MM.1S (cell line): ENCODE data around the gene ITGA2B.
A peak's percentile ranks its signal among the peaks of the same experiment; 100 is the strongest.
"Not testable (repeated sequence)": the region's sequence is repeated elsewhere in the genome, so short reads cannot be mapped to it uniquely, and the experiment has no call there.

Source experiments
- DNase-seq: peaks from one replicate; pipeline ENCODE4 v3.0.0-alpha.2; 2015
- H2AFZ ChIP-seq: fragments of 300-600 bp; sonication (generic); 2 replicates; pipeline ENCODE4 v1.6.0; 2016; ENCODE audit warnings: antibody characterized with exemption, low read length
- H3F3A ChIP-seq: fragments of 300-600 bp; sonication (generic); 2 replicates; pipeline ENCODE4 v1.6.1; 2016; ENCODE audit warnings: mild to moderate bottlenecking, antibody characterized with exemption, low read length, moderate library complexity, mixed read lengths; ENCODE audit not compliant: insufficient read depth
- H3K27ac ChIP-seq: fragments of 300-600 bp; sonication (generic); 2 replicates; pipeline ENCODE4 v1.5.1; 2016; ENCODE audit warnings: mild to moderate bottlenecking, low read length
- H3K27me3 ChIP-seq: fragments of 300-600 bp; sonication (generic); replicated peaks from 2 replicates; pipeline ENCODE4 v1.6.0; 2016; ENCODE audit warnings: low read length; ENCODE audit not compliant: insufficient read depth
- H3K36me3 ChIP-seq: fragments of 300-600 bp; sonication (generic); replicated peaks from 2 replicates; pipeline ENCODE4 v1.6.1; 2016; ENCODE audit warnings: mild to moderate bottlenecking, low read length, mixed read lengths; ENCODE audit not compliant: insufficient read depth
- H3K4me1 ChIP-seq: fragments of 300-600 bp; sonication (generic); 2 replicates; pipeline ENCODE4 v1.6.1; 2016; ENCODE audit warnings: low read length, mixed read lengths
- H3K4me2 ChIP-seq: fragments of 300-600 bp; sonication (generic); 2 replicates; pipeline ENCODE4 v1.6.0; 2016; ENCODE audit warnings: low read depth, low read length
- H3K4me3 ChIP-seq: fragments of 300-600 bp; sonication (generic); 2 replicates; pipeline ENCODE4 v1.5.1; 2016; ENCODE audit warnings: low read length, mixed read lengths
- H3K79me2 ChIP-seq: fragments of 300-600 bp; sonication (generic); 2 replicates; pipeline ENCODE4 v1.6.1; 2016; ENCODE audit warnings: mixed run types, low read length, mixed read lengths
- H3K9ac ChIP-seq: fragments of 300-600 bp; sonication (generic); 2 replicates; pipeline ENCODE4 v1.6.1; 2016; ENCODE audit warnings: low read length, mixed read lengths
- H3K9me2 ChIP-seq: fragments of 300-600 bp; sonication (generic); replicated peaks from 2 replicates; pipeline ENCODE4 v1.6.1; 2016; ENCODE audit warnings: mild to moderate bottlenecking, low read length, mixed read lengths; ENCODE audit not compliant: insufficient read depth
- H3K9me3 ChIP-seq: fragments of 300-600 bp; sonication (generic); replicated peaks from 2 replicates; pipeline ENCODE4 v1.6.1; 2016; ENCODE audit warnings: mild to moderate bottlenecking, low read length, mixed read lengths; ENCODE audit not compliant: insufficient read depth
- H4K20me1 ChIP-seq: fragments of 300-600 bp; sonication (generic); 2 replicates; pipeline ENCODE4 v1.6.1; 2016; ENCODE audit warnings: mild to moderate bottlenecking, low read length, moderate library complexity, mixed read lengths; ENCODE audit not compliant: insufficient read depth
- CTCF ChIP-seq: fragments of 300-600 bp; sonication (generic); IDR thresholded peaks from 2 replicates; pipeline ENCODE4 v1.5.1; 2016; ENCODE audit warnings: antibody characterized with exemption, low read length, mixed read lengths
- EZH2 ChIP-seq: fragments of 300-600 bp; sonication (generic); optimal IDR thresholded peaks from 2 replicates; pipeline ENCODE3; 2017; ENCODE audit warnings: low read depth, mild to moderate bottlenecking, antibody characterized with exemption, low read length, mixed read lengths
- EZH2phosphoT487 ChIP-seq: fragments of 300-600 bp; sonication (generic); IDR thresholded peaks from 2 replicates; pipeline ENCODE4 v1.6.1; 2018; ENCODE audit warnings: antibody characterized with exemption, low read length

The ITGA2B gene

GRCh38 chr17:44367231-44367979, 22.0 kb downstream of the ITGA2B start:
- Histone ChIP-seq H3K4me2 (no peak overlapping the region), H3K79me2 (no peaks in the 10 kb centered on the region), H3K9ac (no peak overlapping the region), H3K9me3 (no peaks in the 10 kb centered on the region), H2AFZ (no peak overlapping the region), H3K4me3 (no peak overlapping the region), H4K20me1 (no peaks in the 10 kb centered on the region), H3K27ac (no peak overlapping the region), H3F3A (no peaks in the 10 kb centered on the region), H3K4me1 (no peaks in the 10 kb centered on the region), H3K27me3 (peaks cover 47% of the 10 kb centered on the region), H3K9me2 (no peaks in the 10 kb centered on the region), H3K36me3 (no peaks in the 10 kb centered on the region)
- DNase-seq: no peak
- TF ChIP-seq EZH2phosphoT487 (no peak), CTCF (no peak)

GRCh38 chr17:44365051-44365450, 24.4 kb downstream of the ITGA2B start:
- H3K27ac ChIP-seq, H3K4me2 ChIP-seq, H3F3A ChIP-seq, H3K9me2 ChIP-seq, H3K9ac ChIP-seq, H3K9me3 ChIP-seq, H3K79me2 ChIP-seq, DNase-seq, H3K4me3 ChIP-seq, H3K36me3 ChIP-seq, H4K20me1 ChIP-seq, H3K4me1 ChIP-seq, H2AFZ ChIP-seq: not testable (repeated sequence)
- H3K27me3 ChIP-seq: peaks cover 33% of the 10 kb centered on the region

GRCh38 chr17:44363613-44364159, 25.8 kb downstream of the ITGA2B start, which contains the start of gene FAM171A2:
FAM171A2 (minus strand) TSS chr17:44363853; CDS start chr17:44363714, 139 bp downstream.
- Histone ChIP-seq H3K27ac (no peak within 1 kb of the TSS), H3F3A (peaks cover 6% of the 10 kb centered on the region)

More at GRCh38 chr17:44363613-44364159, 25.8 kb downstream of the ITGA2B start, which contains the start of gene FAM171A2:
- peak within 1 kb of the TSS; percentile 99 for H3K4me2 ChIP-seq
- no peaks in the 10 kb centered on the region for H3K79me2 ChIP-seq
- H3K36me3 ChIP-seq: no peaks in the 10 kb centered on the region
- H3K9me3 ChIP-seq: no peaks in the 10 kb centered on the region
- DNase-seq: peak; percentile 68
- H3K4me3 ChIP-seq: peak within 1 kb of the TSS; percentile 79
- H3K27me3 ChIP-seq: peaks cover 33% of the 10 kb centered on the region
- H3K9me2 ChIP-seq: no peaks in the 10 kb centered on the region
- H2AFZ ChIP-seq: peak within 1 kb of the TSS; percentile 88
- TF ChIP-seq CTCF (peak; percentile 36), EZH2 (no peak)
- no peaks in the 10 kb centered on the region for H4K20me1 ChIP-seq
- peak within 1 kb of the TSS; percentile 38; the same call in 1 of the 2 replicates for H3K9ac ChIP-seq
- peaks cover 8% of the 10 kb centered on the region for H3K4me1 ChIP-seq
